ENCODE results near the gene VIT.

Gene VIT

DNA sequence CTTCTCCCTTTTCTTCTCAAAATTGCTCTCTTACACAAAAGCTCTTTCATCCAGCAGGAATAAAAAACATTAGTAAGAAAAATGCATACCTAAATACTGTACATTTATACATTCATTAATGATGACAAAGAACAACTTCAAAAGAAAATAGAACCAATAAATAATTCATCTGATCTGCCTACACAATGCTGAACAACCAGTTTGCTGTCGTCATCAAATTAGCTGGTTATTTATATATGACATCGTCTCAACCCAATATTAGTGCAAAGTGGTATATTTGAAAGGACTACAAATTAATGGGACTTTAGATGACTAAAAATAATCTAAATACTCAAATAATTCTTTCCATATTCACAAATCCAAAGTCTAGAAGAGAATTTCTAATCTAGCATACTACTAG is 24.8 kb upstream of the VIT start:
- TF ChIP-seq ZBTB7A (IDR thresholded peaks at IDR 0.05; ENCODE audit: low read depth) (no peak), EGR1 (IDR thresholded peaks at IDR 0.05) (no peak), FOXM1 (IDR thresholded peaks at IDR 0.05; ENCODE audit: borderline replicate concordance, low read depth) (no peak), CEBPB (IDR thresholded peaks at IDR 0.05) (no peak)
- TF ChIP-seq, protein P1, sequence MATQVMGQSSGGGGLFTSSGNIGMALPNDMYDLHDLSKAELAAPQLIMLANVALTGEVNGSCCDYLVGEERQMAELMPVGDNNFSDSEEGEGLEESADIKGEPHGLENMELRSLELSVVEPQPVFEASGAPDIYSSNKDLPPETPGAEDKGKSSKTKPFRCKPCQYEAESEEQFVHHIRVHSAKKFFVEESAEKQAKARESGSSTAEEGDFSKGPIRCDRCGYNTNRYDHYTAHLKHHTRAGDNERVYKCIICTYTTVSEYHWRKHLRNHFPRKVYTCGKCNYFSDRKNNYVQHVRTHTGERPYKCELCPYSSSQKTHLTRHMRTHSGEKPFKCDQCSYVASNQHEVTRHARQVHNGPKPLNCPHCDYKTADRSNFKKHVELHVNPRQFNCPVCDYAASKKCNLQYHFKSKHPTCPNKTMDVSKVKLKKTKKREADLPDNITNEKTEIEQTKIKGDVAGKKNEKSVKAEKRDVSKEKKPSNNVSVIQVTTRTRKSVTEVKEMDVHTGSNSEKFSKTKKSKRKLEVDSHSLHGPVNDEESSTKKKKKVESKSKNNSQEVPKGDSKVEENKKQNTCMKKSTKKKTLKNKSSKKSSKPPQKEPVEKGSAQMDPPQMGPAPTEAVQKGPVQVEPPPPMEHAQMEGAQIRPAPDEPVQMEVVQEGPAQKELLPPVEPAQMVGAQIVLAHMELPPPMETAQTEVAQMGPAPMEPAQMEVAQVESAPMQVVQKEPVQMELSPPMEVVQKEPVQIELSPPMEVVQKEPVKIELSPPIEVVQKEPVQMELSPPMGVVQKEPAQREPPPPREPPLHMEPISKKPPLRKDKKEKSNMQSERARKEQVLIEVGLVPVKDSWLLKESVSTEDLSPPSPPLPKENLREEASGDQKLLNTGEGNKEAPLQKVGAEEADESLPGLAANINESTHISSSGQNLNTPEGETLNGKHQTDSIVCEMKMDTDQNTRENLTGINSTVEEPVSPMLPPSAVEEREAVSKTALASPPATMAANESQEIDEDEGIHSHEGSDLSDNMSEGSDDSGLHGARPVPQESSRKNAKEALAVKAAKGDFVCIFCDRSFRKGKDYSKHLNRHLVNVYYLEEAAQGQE (IDR thresholded peaks at IDR 0.05; ENCODE audit: low read depth), result no peak

DNA sequence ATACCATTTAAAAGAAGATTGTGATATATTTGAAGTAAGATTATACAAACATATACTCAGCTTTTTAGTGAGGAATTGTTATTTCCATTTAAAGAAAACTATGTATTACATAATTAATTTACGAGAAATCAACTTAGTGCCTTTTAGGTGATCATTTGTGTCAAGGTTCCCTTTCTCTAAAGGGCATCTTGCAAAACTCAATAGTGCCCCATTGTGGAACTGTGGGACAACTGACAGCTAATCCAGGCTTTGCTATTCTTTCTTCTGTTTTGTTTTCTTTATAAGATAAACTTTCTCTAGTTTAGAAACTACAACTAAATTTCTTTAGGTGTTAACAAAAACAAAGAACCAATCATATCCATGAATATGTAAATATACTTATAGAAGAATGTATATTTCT is 24.3 kb upstream of the VIT start:
- TF ChIP-seq, protein P1 (IDR thresholded peaks at IDR 0.05; ENCODE audit: low read depth), result no peak
- TF ChIP-seq NFIC (IDR thresholded peaks at IDR 0.05) (no peak), CEBPB (IDR thresholded peaks at IDR 0.05) (no peak), RAD21 (IDR thresholded peaks at IDR 0.05; ENCODE audit: low read depth) (peak; percentile 62)

DNA sequence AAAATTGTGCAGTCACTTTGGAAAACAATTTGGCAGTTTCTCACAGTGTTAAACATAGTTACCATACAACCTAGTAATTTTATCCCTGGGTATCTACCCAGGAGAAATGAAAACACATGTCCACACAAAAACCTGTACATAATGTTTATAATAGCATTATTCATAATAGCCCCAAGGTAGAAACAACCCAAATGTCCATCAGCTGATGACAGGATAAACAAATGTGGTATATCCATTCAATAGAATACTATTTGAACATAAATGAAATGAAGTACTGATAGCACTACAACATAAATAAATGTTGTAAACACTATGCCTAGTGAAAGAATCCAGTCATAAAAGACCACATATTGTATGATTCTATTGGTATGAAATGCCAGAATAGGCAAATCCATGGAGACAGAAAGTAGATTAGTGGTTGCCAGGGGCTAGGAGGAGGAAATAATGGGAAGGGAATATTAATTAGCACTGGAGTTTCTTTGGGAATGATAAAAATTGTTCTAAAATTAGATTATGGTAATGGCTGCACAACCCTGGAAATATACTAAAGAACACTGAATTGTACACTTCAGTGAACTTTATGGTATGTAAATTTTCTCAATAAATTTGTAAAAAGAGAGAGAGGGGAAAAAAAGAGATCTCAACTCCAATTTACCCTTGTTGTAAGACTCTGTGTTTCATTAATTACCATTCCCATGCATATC is 20.8 kb upstream of the VIT start:
- TF ChIP-seq ZBTB7A (IDR thresholded peaks at IDR 0.05; ENCODE audit: low read depth) (no peak), CEBPB (IDR thresholded peaks at IDR 0.05) (no peak), FOXM1 (IDR thresholded peaks at IDR 0.05; ENCODE audit: borderline replicate concordance, low read depth) (no peak), TAF1 (IDR thresholded peaks at IDR 0.05; ENCODE audit: low read depth) (no peak)
- TF ChIP-seq, protein P2, sequence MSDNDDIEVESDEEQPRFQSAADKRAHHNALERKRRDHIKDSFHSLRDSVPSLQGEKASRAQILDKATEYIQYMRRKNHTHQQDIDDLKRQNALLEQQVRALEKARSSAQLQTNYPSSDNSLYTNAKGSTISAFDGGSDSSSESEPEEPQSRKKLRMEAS (IDR thresholded peaks at IDR 0.05), result no peak
- TF ChIP-seq, protein P1 (IDR thresholded peaks at IDR 0.05; ENCODE audit: low read depth), result no peak

DNA sequence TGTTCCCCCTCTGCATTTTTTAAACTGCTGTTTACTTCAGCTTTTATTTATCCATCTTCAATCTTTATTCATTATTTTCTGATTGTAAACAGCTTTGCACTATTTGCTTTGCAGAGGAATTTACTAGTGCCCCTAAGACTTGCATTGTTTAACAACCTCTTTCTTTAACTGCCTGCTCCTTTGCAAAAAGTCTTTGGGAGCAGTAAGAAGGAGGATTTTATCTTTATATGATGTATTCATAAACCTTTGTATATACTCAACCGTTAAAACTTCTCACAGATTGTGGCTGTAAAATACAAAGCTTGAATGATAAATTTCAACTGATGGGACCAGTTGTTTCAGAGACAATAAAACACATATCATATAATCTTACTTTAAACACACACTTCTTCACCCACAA is 20.1 kb upstream of the VIT start:
- TF ChIP-seq NFIC (IDR thresholded peaks at IDR 0.05) (no peak), RAD21 (IDR thresholded peaks at IDR 0.05; ENCODE audit: low read depth) (no peak), YY1 (IDR thresholded peaks at IDR 0.05; ENCODE audit: low read depth) (no peak), CEBPB (IDR thresholded peaks at IDR 0.05) (no peak), ZBTB7A (IDR thresholded peaks at IDR 0.05; ENCODE audit: low read depth) (no peak), EGR1 (IDR thresholded peaks at IDR 0.05) (no peak), TAF1 (IDR thresholded peaks at IDR 0.05; ENCODE audit: low read depth) (no peak), EP300 (IDR thresholded peaks at IDR 0.05; ENCODE audit: borderline replicate concordance) (no peak), TCF12 (IDR thresholded peaks at IDR 0.05; ENCODE audit: low read depth) (no peak), CREB1 (IDR thresholded peaks at IDR 0.05; ENCODE audit: low read depth) (no peak), FOXM1 (IDR thresholded peaks at IDR 0.05; ENCODE audit: borderline replicate concordance, low read depth) (no peak)
- TF ChIP-seq, protein P2 (IDR thresholded peaks at IDR 0.05), result no peak
- TF ChIP-seq, protein P3, sequence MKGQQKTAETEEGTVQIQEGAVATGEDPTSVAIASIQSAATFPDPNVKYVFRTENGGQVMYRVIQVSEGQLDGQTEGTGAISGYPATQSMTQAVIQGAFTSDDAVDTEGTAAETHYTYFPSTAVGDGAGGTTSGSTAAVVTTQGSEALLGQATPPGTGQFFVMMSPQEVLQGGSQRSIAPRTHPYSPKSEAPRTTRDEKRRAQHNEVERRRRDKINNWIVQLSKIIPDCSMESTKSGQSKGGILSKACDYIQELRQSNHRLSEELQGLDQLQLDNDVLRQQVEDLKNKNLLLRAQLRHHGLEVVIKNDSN (IDR thresholded peaks at IDR 0.05), result no peak
- TF ChIP-seq, protein P1 (IDR thresholded peaks at IDR 0.05; ENCODE audit: low read depth), result no peak

Measured in Ishikawa (cell line).